Measurements from ENCODE around the gene IGFN1. TPM values are rescaled to one million over a fixed set of nuclear protein-coding genes. Genes with fewer than 3 reads are reported as not detected.

Gene IGFN1
- total and polyA plus RNA-seq, 9 donors = 0.05 to 1.6 (median 0.51) TPM; not detected in 2

DNA sequence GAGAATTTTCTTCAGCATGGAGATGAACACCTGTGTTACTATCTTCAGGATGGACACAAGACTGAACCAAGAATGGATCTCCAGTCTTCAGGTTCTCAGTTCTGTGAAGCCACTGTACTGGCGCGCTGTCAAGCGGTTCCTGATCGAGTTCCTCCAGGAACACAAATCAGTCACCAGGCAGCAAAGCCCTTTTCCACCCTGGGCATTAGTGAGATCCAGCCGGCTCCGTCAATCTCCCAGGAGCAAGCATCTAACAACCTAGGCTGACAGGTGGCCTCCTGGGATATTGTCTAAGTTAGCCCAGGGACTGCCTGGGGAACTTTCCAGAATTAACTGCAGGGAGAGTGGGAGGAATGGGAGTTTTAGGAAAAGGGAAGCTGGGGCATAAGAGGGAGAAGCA lies 9.7 kb upstream of the IGFN1 start:
- no peak overlapping the region for H3K4me3 ChIP-seq
- H3K4me1 ChIP-seq (ENCODE audit: insufficient read depth) = peaks cover 4% of the 10 kb centered on the region
- no peak overlapping the region for H3K27ac ChIP-seq
- no peaks in the 10 kb centered on the region for H3K9me3 ChIP-seq
- H3K36me3 ChIP-seq = no peaks in the 10 kb centered on the region
- 92 to 94% (median 93%) methylated on average over 6 of the region's 6 CpGs for WGBS, 3 donors
- TF ChIP-seq, protein P1, sequence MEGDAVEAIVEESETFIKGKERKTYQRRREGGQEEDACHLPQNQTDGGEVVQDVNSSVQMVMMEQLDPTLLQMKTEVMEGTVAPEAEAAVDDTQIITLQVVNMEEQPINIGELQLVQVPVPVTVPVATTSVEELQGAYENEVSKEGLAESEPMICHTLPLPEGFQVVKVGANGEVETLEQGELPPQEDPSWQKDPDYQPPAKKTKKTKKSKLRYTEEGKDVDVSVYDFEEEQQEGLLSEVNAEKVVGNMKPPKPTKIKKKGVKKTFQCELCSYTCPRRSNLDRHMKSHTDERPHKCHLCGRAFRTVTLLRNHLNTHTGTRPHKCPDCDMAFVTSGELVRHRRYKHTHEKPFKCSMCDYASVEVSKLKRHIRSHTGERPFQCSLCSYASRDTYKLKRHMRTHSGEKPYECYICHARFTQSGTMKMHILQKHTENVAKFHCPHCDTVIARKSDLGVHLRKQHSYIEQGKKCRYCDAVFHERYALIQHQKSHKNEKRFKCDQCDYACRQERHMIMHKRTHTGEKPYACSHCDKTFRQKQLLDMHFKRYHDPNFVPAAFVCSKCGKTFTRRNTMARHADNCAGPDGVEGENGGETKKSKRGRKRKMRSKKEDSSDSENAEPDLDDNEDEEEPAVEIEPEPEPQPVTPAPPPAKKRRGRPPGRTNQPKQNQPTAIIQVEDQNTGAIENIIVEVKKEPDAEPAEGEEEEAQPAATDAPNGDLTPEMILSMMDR (IDR thresholded peaks at IDR 0.05) = no peak
- TF ChIP-seq POLR2A (IDR thresholded peaks at IDR 0.05) = no peak
- no peak for TF ChIP-seq EP300 (IDR thresholded peaks at IDR 0.05)
- no peaks in the 10 kb centered on the region for H3K27me3 ChIP-seq
- DNase-seq = no peak
- intact Hi-C loops (cut with DNase I) = no loop called here

DNA sequence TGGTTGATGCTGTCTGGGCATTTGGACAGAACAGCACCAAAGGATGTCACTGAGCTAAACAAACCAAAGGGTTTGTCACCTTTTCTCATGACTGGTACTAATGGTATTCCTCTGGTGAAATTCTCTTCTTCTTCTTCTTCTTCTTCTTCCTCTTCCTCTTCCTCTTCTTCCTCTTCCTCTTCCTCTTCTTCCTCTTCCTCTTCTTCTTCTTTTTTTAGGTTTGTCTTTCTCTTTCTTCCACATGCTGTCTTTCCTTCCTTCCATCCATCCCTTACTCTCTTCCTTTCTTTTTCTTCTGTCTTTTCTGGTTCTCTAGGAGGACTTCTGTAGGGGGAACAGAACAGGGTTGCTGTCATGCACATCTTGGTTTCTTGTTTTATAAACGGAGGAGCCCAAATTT lies 9.3 kb upstream of the IGFN1 start:
- no peaks in the 10 kb centered on the region for H3K27me3 ChIP-seq
- WGBS, 3 donors = 73 to 86% (median 85%) methylated on average over 1 of the region's 1 CpG
- TF ChIP-seq POLR2A (IDR thresholded peaks at IDR 0.05) = no peak
- DNase-seq = no peak
- no peak overlapping the region for H3K27ac ChIP-seq
- no peak overlapping the region for H3K4me3 ChIP-seq
- no peaks in the 10 kb centered on the region for H3K36me3 ChIP-seq
- no peaks in the 10 kb centered on the region for H3K9me3 ChIP-seq
- intact Hi-C loops (cut with DNase I) = no loop called here
- peaks cover 4% of the 10 kb centered on the region for H3K4me1 ChIP-seq (ENCODE audit: insufficient read depth)

DNA sequence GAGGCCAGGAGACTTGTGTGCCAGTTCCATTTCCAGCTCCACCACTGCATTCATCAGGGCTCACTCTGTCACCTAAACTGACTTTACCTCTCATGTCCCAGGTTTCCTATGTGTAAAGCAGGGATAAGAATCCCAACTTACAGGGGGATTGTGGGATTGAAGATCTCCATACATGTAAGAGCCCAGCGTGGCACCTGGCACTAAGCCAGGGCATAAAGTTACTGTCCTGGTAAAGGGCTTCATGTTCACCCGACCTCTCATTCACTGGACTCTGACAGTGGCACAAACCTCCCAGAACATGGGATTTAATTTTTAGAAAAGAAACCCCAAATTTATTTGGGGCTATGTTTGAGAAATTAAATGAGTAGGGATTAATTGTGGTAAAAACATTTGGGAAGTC lies 8.9 kb upstream of the IGFN1 start:
- intact Hi-C loops (cut with DNase I) = no loop called here
- DNase-seq = no peak
- Histone ChIP-seq H3K9me3 (no peaks in the 10 kb centered on the region), H3K27ac (no peak overlapping the region), H3K4me3 (no peak overlapping the region), H3K4me1 (ENCODE audit: insufficient read depth) (peaks cover 4% of the 10 kb centered on the region), H3K27me3 (no peaks in the 10 kb centered on the region), H3K36me3 (no peaks in the 10 kb centered on the region)
- WGBS, 3 donors = 70 to 82% (median 72%) methylated on average over 2 of the region's 2 CpGs
- TF ChIP-seq EP300 (IDR thresholded peaks at IDR 0.05) = no peak
- no peak for TF ChIP-seq POLR2A (IDR thresholded peaks at IDR 0.05)
- TF ChIP-seq, protein P1 (IDR thresholded peaks at IDR 0.05) = no peak

DNA sequence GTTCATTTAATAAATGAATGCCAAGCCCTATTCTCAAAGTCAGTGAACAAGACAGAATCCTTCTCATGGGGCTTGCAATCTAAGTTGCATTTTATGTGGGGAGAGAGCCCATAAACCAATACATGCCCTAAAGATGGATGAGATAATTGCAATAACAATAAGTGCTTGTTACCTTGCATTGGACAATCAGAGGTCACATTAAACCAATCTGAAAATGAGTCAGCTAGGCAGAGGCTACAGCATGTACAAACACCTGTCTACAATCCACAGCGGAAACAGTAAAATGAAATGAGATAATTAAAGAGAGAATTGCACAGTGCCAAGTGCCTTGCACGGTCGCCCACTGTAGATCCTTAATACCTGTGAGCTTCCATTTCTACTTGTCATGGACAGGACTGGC lies 7.4 kb upstream of the IGFN1 start:
- DNase-seq = no peak
- no peaks in the 10 kb centered on the region for H3K27me3 ChIP-seq
- no peak for TF ChIP-seq POLR2A (IDR thresholded peaks at IDR 0.05)
- TF ChIP-seq EP300 (IDR thresholded peaks at IDR 0.05) = no peak
- TF ChIP-seq, protein P1 (IDR thresholded peaks at IDR 0.05) = no peak
- intact Hi-C loops (cut with DNase I) = no loop called here
- H3K27ac ChIP-seq = no peak overlapping the region
- no peaks in the 10 kb centered on the region for H3K36me3 ChIP-seq
- H3K9me3 ChIP-seq = no peaks in the 10 kb centered on the region
- peaks cover 4% of the 10 kb centered on the region for H3K4me1 ChIP-seq (ENCODE audit: insufficient read depth)
- WGBS, 3 donors = 85 to 95% (median 95%) methylated on average over 3 of the region's 3 CpGs
- H3K4me3 ChIP-seq = no peak overlapping the region

DNA sequence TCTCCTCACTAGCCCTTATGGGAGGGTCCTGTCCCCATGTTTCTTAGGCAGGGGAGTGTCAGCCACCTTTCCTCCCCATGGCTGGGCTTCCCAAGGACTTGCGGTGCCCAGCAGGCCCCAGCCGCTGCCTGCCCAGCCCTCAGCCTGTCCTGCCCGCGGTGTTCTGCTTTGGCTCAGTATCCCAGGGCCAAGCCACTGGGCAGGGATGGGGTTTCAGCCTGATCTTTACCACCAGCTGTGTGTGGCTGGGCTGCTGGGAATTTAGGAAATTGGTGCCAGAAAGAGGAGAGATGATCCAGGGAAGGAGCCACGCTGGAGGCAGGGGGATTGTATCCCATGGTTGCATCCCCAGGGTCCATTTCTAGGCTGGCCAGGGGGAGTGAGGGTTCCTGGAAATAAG lies 6.9 kb upstream of the IGFN1 start:
- intact Hi-C loops (cut with DNase I) = no loop called here

More for the DNA sequence above, 6.9 kb upstream of the IGFN1 start:
- Histone ChIP-seq H3K9me3 (no peaks in the 10 kb centered on the region), H3K4me1 (ENCODE audit: insufficient read depth) (peaks cover 4% of the 10 kb centered on the region), H3K4me3 (no peak overlapping the region), H3K27ac (no peak overlapping the region), H3K27me3 (no peaks in the 10 kb centered on the region), H3K36me3 (no peaks in the 10 kb centered on the region)
- WGBS, 3 donors = 28 to 35% (median 30%) methylated on average over 5 of the region's 5 CpGs
- TF ChIP-seq, protein P1 (IDR thresholded peaks at IDR 0.05) = no peak
- TF ChIP-seq POLR2A (IDR thresholded peaks at IDR 0.05) (no peak), EP300 (IDR thresholded peaks at IDR 0.05) (no peak)
- DNase-seq = no peak
